Stimulated activated CD4-positive, alpha-beta T cell treated with anti-CD3 and anti-CD28 coated beads, Interleukin-15, amount 100 ng/mL, for 1 hour (primary cell): ENCODE measurements around the gene GPM6B.

Experiments used
- DNase-seq, 2 donors: peaks; one replicate each; pipeline ENCODE4 v3.0.0-alpha.2; 2020; ENCODE audit warnings: low read depth in 1 of 2, low spot score in 1 of 2

The GPM6B gene, protein sequence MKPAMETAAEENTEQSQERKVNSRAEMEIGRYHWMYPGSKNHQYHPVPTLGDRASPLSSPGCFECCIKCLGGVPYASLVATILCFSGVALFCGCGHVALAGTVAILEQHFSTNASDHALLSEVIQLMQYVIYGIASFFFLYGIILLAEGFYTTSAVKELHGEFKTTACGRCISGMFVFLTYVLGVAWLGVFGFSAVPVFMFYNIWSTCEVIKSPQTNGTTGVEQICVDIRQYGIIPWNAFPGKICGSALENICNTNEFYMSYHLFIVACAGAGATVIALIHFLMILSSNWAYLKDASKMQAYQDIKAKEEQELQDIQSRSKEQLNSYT

DNA sequence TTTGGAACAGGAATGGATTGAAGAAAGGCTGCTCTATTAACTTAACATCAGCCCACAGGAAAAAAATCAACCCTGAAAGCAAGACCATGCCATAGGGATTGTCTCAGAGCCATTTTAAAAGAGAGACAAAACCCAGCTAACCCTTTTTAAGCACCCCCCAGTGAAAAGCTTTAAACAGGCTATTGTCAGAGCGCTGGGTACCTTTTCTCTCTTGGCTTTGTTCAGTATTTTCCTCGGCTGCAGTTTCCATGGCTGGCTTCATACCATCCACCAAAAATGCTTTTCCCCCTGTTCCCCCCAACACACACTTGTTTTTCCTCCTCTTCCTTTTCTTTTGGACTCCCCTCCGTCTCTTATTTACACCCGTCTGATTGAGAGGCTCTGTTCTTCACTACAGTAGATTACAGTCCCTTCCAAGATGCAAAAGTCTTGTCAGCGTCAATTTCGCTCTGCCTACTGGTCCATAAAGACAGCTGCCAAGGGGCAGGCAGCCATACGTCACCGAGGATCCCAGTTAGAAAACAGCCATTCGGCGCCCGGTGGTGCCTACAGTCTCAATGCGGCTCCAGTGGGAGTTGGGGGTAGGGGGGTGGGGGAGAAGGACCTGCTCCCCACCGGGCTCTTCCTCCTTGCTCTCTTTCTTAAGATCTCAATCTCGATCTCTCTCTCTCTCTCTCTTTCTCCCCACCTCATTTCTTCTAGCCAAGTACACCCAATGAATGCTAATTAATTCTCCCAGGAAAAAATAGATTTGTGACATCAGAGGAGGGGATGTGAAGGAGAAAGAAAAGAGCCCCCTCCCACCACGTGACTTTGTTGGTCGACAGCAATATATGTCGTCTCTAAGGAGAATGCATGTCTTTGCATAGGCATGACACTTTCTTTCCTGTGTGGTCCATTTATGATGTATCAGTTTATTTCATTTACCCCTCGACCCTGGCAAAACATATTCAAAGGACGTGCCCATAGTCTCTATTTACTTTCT is at the start of gene GPM6B:
TSS of gene GPM6B (minus strand) at position 451 of the 985 bp plus-strand sequence. CDS start at position 262, 189 bp downstream.
- DNase-seq: no peak

DNA sequence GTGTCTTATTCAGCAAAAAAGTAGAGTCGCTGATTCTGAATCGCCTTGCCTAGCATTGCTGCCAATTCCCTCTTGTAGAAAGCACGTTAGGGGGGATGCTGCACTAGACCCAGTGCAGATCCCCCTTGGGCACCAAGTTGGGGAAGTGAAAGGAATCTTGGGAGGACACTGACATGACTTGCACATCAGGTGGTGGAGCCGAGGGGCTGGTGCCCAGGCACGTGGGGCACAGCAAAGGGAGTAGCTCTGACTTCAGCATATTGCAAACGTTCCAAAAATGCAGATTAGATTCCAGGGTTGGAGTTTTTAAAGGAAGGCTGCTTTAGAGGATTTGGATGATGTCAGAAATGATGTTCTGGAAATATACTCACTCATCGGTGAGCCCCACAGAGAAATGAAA is 47.4 kb upstream of the GPM6B start:
- DNase-seq: no peak

DNA sequence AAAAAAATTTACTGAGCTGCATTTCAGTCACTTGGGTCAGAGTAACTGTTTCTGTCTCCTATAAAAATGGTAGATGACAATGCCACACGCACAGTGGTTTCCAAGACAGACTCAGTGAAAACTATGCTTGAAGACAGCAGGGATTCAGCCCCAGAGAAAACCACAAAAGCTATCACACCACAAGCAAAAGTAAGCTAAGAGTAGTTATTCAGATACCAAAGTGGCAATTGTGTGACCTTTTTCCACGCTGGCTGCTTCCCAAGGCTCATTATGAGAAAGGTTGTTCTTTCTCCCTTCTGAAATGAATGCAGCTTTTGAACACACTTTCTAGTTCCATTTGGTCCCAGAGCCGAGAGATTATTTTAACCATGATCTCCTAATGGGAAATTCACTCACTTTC is 46.4 kb upstream of the GPM6B start:
- DNase-seq: no peak

DNA sequence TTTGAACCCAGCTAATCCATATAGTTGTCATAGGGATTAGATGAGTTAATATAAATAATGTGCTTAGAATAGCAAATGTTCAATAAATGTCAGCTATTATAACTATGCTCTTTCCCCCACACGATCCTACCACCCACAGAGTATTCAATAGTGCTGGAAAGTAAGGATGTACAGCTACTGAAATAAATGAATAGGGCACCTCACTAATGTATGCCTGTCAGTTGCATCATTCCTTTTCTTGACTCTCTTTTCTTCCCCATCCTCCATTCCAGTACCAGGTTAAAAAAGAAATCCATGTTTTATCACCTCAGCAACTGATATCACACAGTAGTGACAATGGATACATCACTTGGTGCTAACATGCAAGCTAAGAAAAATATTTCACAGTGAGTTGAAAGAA is 42.8 kb upstream of the GPM6B start:
- no peak for DNase-seq

DNA sequence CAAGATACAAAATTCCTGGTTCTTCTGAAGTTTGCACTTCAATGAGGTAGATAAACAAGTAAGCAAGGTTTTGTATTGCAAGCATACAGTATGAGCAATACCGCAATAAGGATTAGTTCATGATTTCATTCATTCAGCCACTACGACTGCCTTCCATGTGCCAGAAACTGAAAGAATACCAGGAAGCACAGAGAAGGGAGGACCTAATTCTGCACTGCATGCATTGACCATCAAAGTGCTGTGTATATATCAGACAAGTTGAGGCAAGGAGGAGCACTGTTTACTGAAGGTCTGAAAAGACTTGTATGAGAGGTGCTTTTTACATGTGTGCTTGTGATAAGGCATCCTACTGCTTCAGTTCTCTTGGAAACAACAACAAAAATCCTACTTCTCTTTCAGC is 40.9 kb upstream of the GPM6B start:
- DNase-seq: no peak

DNA sequence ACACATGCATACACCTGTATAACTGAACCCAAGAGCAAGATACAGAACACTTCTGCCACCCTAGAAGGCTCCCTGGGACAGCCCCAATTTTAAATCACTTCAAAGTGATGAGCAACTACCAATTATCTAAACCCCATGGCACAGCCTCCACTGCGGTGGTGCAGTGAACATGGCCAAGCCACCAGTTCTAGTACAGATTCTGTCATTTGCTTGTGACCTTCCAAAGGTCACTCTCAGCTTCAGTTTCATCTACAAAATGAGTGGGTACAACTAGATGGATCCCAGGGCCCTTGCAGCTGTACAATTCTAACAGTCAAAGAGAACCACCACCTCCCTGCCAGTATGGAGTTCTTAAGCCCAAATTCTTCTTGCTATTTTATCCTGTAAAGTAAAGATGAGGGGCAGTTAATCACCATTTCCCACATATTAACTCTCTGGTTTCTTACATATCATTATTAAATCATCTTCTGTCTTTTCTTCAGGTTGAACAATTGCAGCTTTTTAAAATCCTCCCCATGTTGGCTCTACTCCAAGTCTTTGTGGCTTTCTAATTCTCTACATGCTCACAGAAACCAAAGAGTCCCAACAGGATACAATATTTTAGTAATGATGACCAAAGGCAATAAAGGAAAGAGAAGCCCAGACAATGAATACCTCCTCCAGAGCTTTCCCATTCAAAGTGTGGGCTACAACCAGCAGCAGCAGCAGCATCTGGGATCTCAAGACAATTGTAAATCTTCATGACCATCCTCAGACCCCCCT is 39.0 kb upstream of the GPM6B start:
- no peak for DNase-seq

DNA sequence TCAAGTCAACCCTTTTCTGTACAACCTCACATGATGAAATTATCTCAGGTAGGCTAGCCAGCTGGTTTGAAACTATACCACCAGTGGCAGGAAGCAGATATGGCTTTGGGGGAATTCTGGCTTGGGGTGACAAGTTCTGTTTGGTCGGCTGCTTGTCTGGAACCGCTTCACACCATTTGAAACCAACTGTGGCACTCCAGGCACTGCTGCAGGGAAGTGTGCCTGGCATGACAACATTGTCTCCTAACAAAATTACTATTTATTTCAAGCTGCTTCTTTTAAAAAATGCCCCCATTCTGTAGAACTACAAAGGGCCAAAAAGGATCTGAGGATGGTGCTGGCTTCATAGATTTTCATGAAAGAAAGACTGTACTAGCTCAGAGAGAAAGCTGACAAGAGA is 37.1 kb upstream of the GPM6B start:
- no peak for DNase-seq

- DNase-seq: no peak
Measured at GRCh38 chrX:13852001-13852695, 35.3 kb upstream of the GPM6B start.

DNA sequence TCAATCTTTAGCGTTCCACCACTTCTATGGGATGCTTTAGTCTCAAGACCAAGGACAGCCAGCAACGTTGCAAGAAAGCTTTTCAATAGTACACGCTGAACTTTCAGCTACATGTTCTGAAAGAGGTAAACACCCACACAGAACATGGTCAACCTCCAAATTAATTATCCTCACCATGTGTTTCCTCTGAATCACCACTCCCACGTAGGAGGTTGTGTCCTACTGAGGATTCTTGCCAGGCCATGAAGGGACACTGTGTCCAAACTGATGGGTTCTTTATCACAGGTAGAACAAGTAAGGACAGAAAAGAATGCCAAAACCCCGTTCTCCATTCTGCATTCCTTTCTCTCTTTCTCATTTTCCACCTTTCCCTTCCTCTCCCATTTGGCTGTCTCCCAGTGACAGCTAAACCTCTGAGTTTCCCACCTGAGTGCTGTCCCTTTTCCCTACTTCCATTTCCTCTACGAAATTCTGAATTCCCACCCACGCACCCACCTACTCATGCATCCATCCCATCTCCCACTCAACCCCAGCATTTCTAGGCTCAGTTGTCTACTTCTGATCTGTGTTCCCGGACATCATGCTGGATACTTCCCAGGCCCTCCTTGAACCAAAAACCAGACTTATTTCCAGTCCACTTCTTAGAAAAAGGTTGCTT is 29.0 kb upstream of the GPM6B start:
- no peak for DNase-seq

DNA sequence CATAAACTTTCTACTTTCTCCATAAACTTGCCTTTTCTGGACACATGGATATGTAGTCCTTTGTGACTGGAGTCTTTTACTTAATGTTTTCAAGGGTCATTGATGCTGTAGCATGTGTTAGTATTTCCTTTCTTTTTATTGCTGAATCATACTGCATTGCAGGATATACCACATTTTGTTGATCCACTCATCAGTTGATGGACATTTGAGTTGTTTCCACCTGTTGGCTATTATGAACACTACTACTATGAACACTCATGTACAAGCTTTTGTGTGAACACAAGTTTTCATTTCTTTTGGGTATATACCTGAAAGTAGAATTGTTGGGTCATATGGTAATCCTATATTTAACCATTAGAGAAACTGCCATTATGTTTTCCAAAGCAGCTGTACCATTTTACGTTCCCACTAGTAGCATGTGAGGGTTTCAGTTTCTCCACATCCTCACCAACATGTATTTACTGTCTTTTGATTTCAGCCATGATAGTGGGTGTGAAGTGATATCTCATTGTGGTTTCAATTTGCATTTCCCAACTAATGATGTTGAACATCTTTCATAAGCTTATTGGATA is 26.3 kb upstream of the GPM6B start:
- DNase-seq: no peak

GRCh38 chrX:13840121-13840520 is 23.2 kb upstream of the GPM6B start:
- DNase-seq: no peak

DNA sequence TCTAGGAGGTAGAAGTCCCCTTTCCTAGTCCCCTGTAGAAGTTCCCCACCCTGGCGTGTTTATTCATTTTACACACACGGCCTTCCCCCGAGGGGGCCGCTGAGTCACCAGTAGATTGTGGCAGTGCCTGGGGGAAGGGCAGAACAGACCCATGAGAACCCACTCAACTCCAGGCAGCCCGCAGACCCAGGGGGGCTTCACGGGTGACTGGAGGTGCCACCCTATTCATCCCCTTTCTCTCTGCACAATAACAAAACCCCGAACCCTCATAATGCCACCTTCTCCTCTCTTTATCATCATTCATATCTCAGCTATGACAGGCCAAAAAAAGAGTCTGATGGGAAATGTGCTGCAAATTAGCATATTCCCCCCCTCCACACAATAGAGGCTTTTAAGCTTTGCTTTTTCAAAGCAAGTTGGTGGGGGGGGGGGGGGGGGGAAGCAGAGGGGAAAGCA is 20.4 kb upstream of the GPM6B start:
- no peak for DNase-seq

GRCh38 chrX:13836575-13836974 is 19.7 kb upstream of the GPM6B start:
- no peak for DNase-seq

DNA sequence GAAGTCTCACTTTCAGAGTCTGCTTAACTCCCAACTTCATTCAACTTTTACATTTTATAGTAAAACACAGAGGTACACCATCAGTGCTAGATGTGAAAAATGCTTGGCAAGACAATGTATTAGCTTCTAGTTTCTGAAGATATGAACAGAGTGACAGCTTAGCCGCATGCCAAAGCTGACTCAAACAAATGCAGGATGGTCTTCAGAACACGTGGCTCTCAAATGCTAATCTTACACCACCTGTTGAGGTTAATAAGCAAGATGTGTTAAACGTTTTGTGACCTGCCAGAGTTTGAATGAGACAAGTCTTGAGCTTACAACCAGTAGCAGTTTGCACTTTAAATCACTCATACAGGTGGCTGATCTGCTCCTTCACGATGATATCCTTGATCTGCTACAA is 18.9 kb upstream of the GPM6B start:
- no peak for DNase-seq

DNA sequence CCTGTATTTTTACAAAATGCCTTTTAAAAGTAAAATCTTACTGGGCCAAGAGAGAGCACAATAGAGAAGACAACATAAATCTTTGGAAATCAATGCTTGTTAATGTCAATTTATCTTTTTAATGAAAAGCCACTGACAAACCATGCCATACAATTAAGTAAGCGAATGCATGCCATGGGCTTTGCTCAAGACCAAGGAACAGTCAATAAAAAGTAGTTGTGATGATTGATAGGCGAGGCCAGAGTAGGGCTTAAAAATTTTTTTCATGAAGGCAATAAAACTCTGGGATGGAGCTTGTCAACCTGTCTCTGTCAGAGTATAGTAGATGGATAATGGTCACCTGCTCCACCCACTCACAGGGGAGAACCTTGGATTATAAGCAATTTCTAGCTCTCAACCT is 17.5 kb upstream of the GPM6B start:
- no peak for DNase-seq

DNA sequence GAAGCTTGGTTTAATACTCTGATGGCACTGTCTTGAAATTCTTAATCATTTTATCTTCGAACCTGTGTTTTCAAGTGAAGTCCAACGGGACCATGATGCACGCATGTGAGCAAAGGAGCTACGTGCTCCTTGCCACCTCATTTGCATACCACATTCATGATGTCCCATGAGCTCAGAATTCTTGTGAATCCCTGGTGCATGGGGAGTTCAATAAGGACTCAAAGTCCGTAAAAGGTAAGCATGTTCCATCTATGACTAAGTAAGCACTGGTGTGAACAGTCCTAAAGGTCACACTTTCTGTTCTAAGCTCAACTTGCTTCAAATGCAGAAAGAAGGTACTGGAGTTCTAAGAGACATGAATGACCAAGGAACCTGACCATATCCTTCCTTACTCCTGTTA is 13.1 kb upstream of the GPM6B start:
- no peak for DNase-seq

- no peak for DNase-seq
Measured at GRCh38 chrX:13828392-13828791, 11.5 kb upstream of the GPM6B start.

DNA sequence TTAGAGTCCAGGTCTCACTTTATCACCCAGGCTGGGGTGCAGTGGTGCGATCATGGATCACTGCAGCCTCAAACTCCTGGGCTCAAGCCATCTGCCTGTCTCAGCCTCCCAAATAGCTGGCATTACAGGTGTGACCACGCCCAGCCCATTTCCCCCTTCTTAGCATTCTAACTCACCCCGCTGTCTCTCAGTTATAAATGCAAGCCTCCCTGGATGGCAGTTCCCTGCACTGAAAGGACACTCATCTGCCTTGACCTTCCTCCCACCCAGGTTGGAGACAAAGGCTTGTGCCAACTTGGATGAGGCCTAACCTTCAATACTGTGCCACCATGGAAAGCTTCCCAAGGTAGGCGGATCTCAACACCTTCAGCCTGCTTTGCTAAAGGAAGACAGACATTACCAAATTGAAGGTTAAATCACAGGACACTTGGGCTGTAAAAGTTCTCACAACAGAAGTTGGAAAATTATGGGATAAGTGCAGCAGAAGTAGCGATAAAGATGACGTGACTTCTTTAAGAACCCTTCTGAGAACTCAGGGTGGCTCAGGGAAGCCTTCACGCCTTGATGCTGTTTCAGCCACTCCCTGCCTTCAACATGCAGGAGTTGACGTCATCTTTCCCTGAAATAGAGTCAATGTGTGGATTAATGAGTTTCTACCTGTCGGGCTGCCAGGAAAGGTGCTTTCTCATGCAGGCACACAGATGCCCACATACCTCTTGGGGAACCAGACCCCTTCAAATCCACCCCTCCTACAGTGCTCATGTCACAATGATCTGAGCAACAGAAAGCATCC is 10.6 kb upstream of the GPM6B start:
- DNase-seq: no peak

GRCh38 chrX:13826770-13827169 is 9.9 kb upstream of the GPM6B start:
- no peak for DNase-seq
